GM21360 (cell line): ENCODE data around the gene MCTP2.

ENCODE experiments used
- ATAC-seq: cut with Tn5 transposase; IDR thresholded peaks from one replicate; pipeline ENCODE4 v1.9.1; 2021; ENCODE audit warnings: mild to moderate bottlenecking, moderate library complexity; ENCODE audit not compliant: unreplicated experiment

Gene MCTP2

GRCh38 chr15:94259121-94259751 lies 27.9 kb downstream of the MCTP2 start:
- ATAC-seq: no peak

- peak; percentile 38 for ATAC-seq
Observed at GRCh38 chr15:94259863-94260262, 28.5 kb downstream of the MCTP2 start.

GRCh38 chr15:94262201-94262600 lies 30.8 kb downstream of the MCTP2 start:
- ATAC-seq: no peak

GRCh38 chr15:94263341-94264273 lies 32.2 kb downstream of the MCTP2 start:
- ATAC-seq: peak; percentile 44

- no peak for ATAC-seq
Observed at GRCh38 chr15:94265009-94265408, 33.6 kb downstream of the MCTP2 start.

GRCh38 chr15:94265982-94266381 lies 34.6 kb downstream of the MCTP2 start:
- no peak for ATAC-seq

- no peak for ATAC-seq
Observed at GRCh38 chr15:94266789-94267188, 35.4 kb downstream of the MCTP2 start.

GRCh38 chr15:94269954-94270353 lies 38.6 kb downstream of the MCTP2 start:
- ATAC-seq: no peak

- no peak for ATAC-seq
Observed at GRCh38 chr15:94270570-94270969, 39.2 kb downstream of the MCTP2 start.

GRCh38 chr15:94272251-94272898 lies 41.0 kb downstream of the MCTP2 start:
- ATAC-seq: peak; percentile 69

GRCh38 chr15:94273826-94274225 lies 42.5 kb downstream of the MCTP2 start:
- no peak for ATAC-seq

- ATAC-seq: no peak
Observed at GRCh38 chr15:94274745-94275144, 43.4 kb downstream of the MCTP2 start.

- peak; percentile 45 for ATAC-seq
Observed at GRCh38 chr15:94277485-94277884, 46.1 kb downstream of the MCTP2 start.

GRCh38 chr15:94279736-94280135 lies 48.4 kb downstream of the MCTP2 start:
- no peak for ATAC-seq

GRCh38 chr15:94280301-94280700 lies 48.9 kb downstream of the MCTP2 start:
- no peak for ATAC-seq

GRCh38 chr15:94282269-94283250 lies 51.2 kb downstream of the MCTP2 start:
- no peak for ATAC-seq

- no peak for ATAC-seq
Observed at GRCh38 chr15:94286583-94286982, 55.2 kb downstream of the MCTP2 start.

- ATAC-seq: peak; percentile 99
Observed at GRCh38 chr15:94287794-94288246, 56.5 kb downstream of the MCTP2 start.

- ATAC-seq: no peak
Observed at GRCh38 chr15:94290730-94291129, 59.4 kb downstream of the MCTP2 start.
